IMR-90 (cell line): ENCODE measurements around the gene TDRD6. TPM values are rescaled to one million over a fixed set of nuclear protein-coding genes. Genes with fewer than 3 reads are reported as not detected.

Experiments
- ATAC-seq: fragments of 200-7000 bp; cut with Tn5 transposase; 2 replicates; pipeline ENCODE4 v1.9.1; 2020; ENCODE audit warnings: low read depth, mild to moderate bottlenecking, moderate library complexity
- BruUV-seq: library from RNA; stranded (reverse); fragments of 400-500 nt; replicated peaks from 2 replicates; lab custom pipeline; 2021; lab: Mats Ljungman, UMichigan
- CTCF ChIA-PET: fragments of 300-600 bp; formaldehyde crosslinking; extraction: SDS; loops from one replicate; lab custom pipeline; 2021; ENCODE audit warnings: antibody characterized with exemption; lab: Yijun Ruan, JAX
- POLR2A ChIA-PET: fragments of 300-600 bp; sonication (Branson Sonifier 250); formaldehyde crosslinking; loops from one replicate; lab custom pipeline; 2022; ENCODE audit warnings: antibody characterized with exemption; ENCODE audit not compliant: unreplicated experiment; lab: Charles Lee
- DNase-seq: peaks from one replicate; pipeline ENCODE4 v3.0.0; 2013
- H2AFZ ChIP-seq: replicated peaks from 2 replicates; pipeline ENCODE3; 2013; ENCODE audit warnings: low read length, mild to moderate bottlenecking; ENCODE audit not compliant: poor library complexity
- H2AK5ac ChIP-seq: 2 replicates; pipeline ENCODE4 v1.6.1; 2013; ENCODE audit warnings: low read depth, low read length, inconsistent platforms
- H2AK9ac ChIP-seq: replicated peaks from 2 replicates; pipeline ENCODE3; 2013; ENCODE audit warnings: mild to moderate bottlenecking, low read depth, low read length, moderate library complexity; ENCODE audit not compliant: poor library complexity
- H2BK120ac ChIP-seq: 2 replicates; pipeline ENCODE4 v1.6.1; 2013; ENCODE audit warnings: low read depth, low read length, inconsistent platforms
- H2BK15ac ChIP-seq: 3 replicates; pipeline ENCODE4 v1.6.1; 2013; ENCODE audit warnings: low read depth, low read length, inconsistent platforms
- H2BK20ac ChIP-seq: 2 replicates; pipeline ENCODE4 v1.6.1; 2013; ENCODE audit warnings: low read depth, mild to moderate bottlenecking, inconsistent platforms, low read length, moderate library complexity
- H2BK5ac ChIP-seq: 2 replicates; pipeline ENCODE4 v1.6.1; 2013; ENCODE audit warnings: mild to moderate bottlenecking, low read depth, low read length, inconsistent platforms; ENCODE audit not compliant: poor library complexity, severe bottlenecking
- H3K14ac ChIP-seq: replicated peaks from 2 replicates; pipeline ENCODE4 v1.6.1; 2013; ENCODE audit warnings: low read depth, low read length, inconsistent platforms
- H3K18ac ChIP-seq: 2 replicates; pipeline ENCODE4 v1.6.1; 2013; ENCODE audit warnings: low read depth, low read length, control low read depth
- H3K23ac ChIP-seq: 2 replicates; pipeline ENCODE4 v1.6.1; 2013; ENCODE audit warnings: low read depth, low read length, inconsistent platforms
- H3K27ac ChIP-seq: 2 replicates; pipeline ENCODE4 v1.5.1; 2013; ENCODE audit warnings: mild to moderate bottlenecking, control low read depth, low read length; ENCODE audit not compliant: insufficient read depth
- H3K27me3 ChIP-seq: 2 replicates; pipeline ENCODE4 v1.6.1; 2013; ENCODE audit warnings: low read length; ENCODE audit not compliant: control insufficient read depth, insufficient read depth
- H3K36me3 ChIP-seq: 2 replicates; pipeline ENCODE4 v1.6.1; 2013; ENCODE audit warnings: low read length, mixed read lengths; ENCODE audit not compliant: control insufficient read depth, insufficient read depth
- H3K4ac ChIP-seq: 2 replicates; pipeline ENCODE4 v1.6.1; 2013; ENCODE audit warnings: low read depth, low read length, inconsistent platforms
- H3K4me1 ChIP-seq: 2 replicates; pipeline ENCODE4 v1.6.1; 2013; ENCODE audit warnings: low read length, mixed read lengths; ENCODE audit not compliant: control insufficient read depth, insufficient read depth
- H3K4me2 ChIP-seq: 2 replicates; pipeline ENCODE4 v1.6.1; 2013; ENCODE audit warnings: low read depth, mild to moderate bottlenecking, control low read depth, low read length, moderate library complexity
- H3K4me3 ChIP-seq: 2 replicates; pipeline ENCODE4 v1.5.1; 2013; ENCODE audit warnings: low read depth, mild to moderate bottlenecking, control low read depth, low read length, moderate library complexity; ENCODE audit not compliant: insufficient read depth
- H3K56ac ChIP-seq: 2 replicates; pipeline ENCODE4 v1.6.1; 2013; ENCODE audit warnings: low read length, inconsistent platforms; ENCODE audit not compliant: insufficient read depth; ENCODE audit errors: extremely low read depth
- H3K79me1 ChIP-seq, 2 experiments: 2 replicates each; pipeline ENCODE4 v1.6.1; 2013; ENCODE audit warnings: low read length in 2 of 2, inconsistent platforms in 1 of 2, low read depth in 1 of 2
- H3K9ac ChIP-seq: 2 replicates; pipeline ENCODE4 v1.6.1; 2013; ENCODE audit warnings: low read depth, low read length, control low read depth
- H3K9me1 ChIP-seq: 2 replicates; pipeline ENCODE4 v1.6.1; 2013; ENCODE audit warnings: low read length, inconsistent platforms; ENCODE audit not compliant: insufficient read depth
- H3K9me3 ChIP-seq: 2 replicates; pipeline ENCODE4 v1.6.1; 2013; ENCODE audit warnings: low read length; ENCODE audit not compliant: control insufficient read depth, insufficient read depth
- H4K20me1 ChIP-seq: 2 replicates; pipeline ENCODE4 v1.6.1; 2013; ENCODE audit warnings: low read length, inconsistent platforms; ENCODE audit not compliant: insufficient read depth
- H4K5ac ChIP-seq: 2 replicates; pipeline ENCODE4 v1.6.1; 2013; ENCODE audit warnings: mild to moderate bottlenecking, low read depth, low read length, control low read depth
- H4K8ac ChIP-seq, 2 experiments: 2 replicates each; pipeline ENCODE4 v1.6.1; 2013; ENCODE audit warnings: low read depth in 2 of 2, low read length in 2 of 2, control low read depth in 1 of 2, inconsistent platforms in 1 of 2
- H4K91ac ChIP-seq: 2 replicates; pipeline ENCODE4 v1.6.1; 2013; ENCODE audit warnings: low read depth, low read length, inconsistent platforms; ENCODE audit not compliant: insufficient read depth
- BHLHE40 ChIP-seq: fragments of 150-350 bp; IDR thresholded peaks from 2 replicates; pipeline ENCODE4 v1.6.1; 2016; ENCODE audit warnings: mild to moderate bottlenecking, low read depth, low read length
- CEBPB ChIP-seq: IDR thresholded peaks from 2 replicates; pipeline ENCODE4 v1.6.1; 2012; ENCODE audit warnings: low read depth, low read length, improper control_type of control experiment
- CHD1 ChIP-seq: IDR thresholded peaks from 2 replicates; pipeline ENCODE4 v1.6.1; 2012; ENCODE audit warnings: low read depth, low read length, improper control_type of control experiment
- FOS ChIP-seq: fragments of 150-350 bp; IDR thresholded peaks from 2 replicates; pipeline ENCODE4 v1.6.1; 2016; ENCODE audit warnings: low read depth, low read length
- MAFK ChIP-seq: IDR thresholded peaks from 2 replicates; pipeline ENCODE4 v1.6.1; 2012; ENCODE audit warnings: low read depth, low read length, improper control_type of control experiment
- MAZ ChIP-seq: IDR thresholded peaks from 2 replicates; pipeline ENCODE4 v1.6.1; 2012; ENCODE audit warnings: low read depth, mild to moderate bottlenecking, low read length, improper control_type of control experiment, moderate library complexity, borderline replicate concordance
- MXI1 ChIP-seq: IDR thresholded peaks from 2 replicates; pipeline ENCODE4 v1.6.1; 2012; ENCODE audit warnings: low read depth, mild to moderate bottlenecking, low read length, moderate library complexity, borderline replicate concordance
- NFE2L2 ChIP-seq: fragments of 150-350 bp; IDR thresholded peaks from 2 replicates; pipeline ENCODE4 v1.6.1; 2016; ENCODE audit warnings: low read depth, mild to moderate bottlenecking, low read length
- POLR2A ChIP-seq: IDR thresholded peaks from 2 replicates; pipeline ENCODE4 v1.6.1; 2012; ENCODE audit warnings: mild to moderate bottlenecking, low read depth, low read length
- RAD21 ChIP-seq: IDR thresholded peaks from 2 replicates; pipeline ENCODE4 v1.6.1; 2012; ENCODE audit warnings: low read length, improper control_type of control experiment
- RCOR1 ChIP-seq: IDR thresholded peaks from 2 replicates; pipeline ENCODE4 v1.6.1; 2012; ENCODE audit warnings: mild to moderate bottlenecking, low read length, improper control_type of control experiment; ENCODE audit not compliant: insufficient replicate concordance
- RFX5 ChIP-seq: IDR thresholded peaks from 2 replicates; pipeline ENCODE4 v1.8.0; 2012; ENCODE audit warnings: low read depth, mild to moderate bottlenecking, low read length, moderate library complexity
- SMC3 ChIP-seq: fragments of 150-350 bp; IDR thresholded peaks from 2 replicates; pipeline ENCODE4 v1.6.1; 2016; ENCODE audit warnings: low read depth, mild to moderate bottlenecking, antibody characterized with exemption, low read length, moderate library complexity
- WGBS, 2 experiments: methylation state at CpG; one replicate each; pipeline versions ENCODE4 v1.1.5 to v1.1.7; 2013; ENCODE audit warnings: missing lambda C conversion rate in 2 of 2; ENCODE audit not compliant: insufficient read length in 1 of 2; ENCODE audit errors: extremely low coverage in 2 of 2; 5-methylcytosine and 5-hydroxymethylcytosine counted together
- dilution Hi-C: fragments of 300-500 bp; cut with HindIII; formaldehyde crosslinking; loops from one replicate; pipeline ENCODE4 v1.14.3; 2018; ENCODE audit warnings: low sequenced_read_pairs; ENCODE audit not compliant: unreplicated experiment
- in situ Hi-C: fragments of 300-500 bp; cut with MboI; formaldehyde crosslinking; loops from 3 replicates; pipeline ENCODE4 v1.14.3; 2019; ENCODE audit warnings: low sequenced_read_pairs, inconsistent platforms, mixed read lengths
- intact Hi-C: fragments of 100-400 bp; cut with micrococcal nuclease; formaldehyde crosslinking; loops from 2 replicates; pipeline ENCODE4 v1.10.0; 2022
- polyA plus RNA-seq, 3 experiments: library from polyadenylated mRNA; depleted of rRNA; stranded (reverse); fragments of >200 nt; gene quantifications; 2 replicates each; pipeline ENCODE4 v1.2.3, GENCODE V29; 2012; ENCODE audit warnings: low replicate concordance in 1 of 3
- total RNA-seq: library from RNA; depleted of rRNA; stranded (reverse); fragments of >200 nt; gene quantifications from 2 replicates; pipeline ENCODE4 v1.2.3, GENCODE V29; 2012
- TF ChIP-seq, protein P1 (sequence below): conservative IDR thresholded peaks from 2 replicates; pipeline ENCODE4 v1.5.1; 2012; ENCODE audit warnings: mild to moderate bottlenecking, low read depth, low read length, improper control_type of control experiment
- TF ChIP-seq, protein P2 (sequence below): fragments of 150-350 bp; IDR thresholded peaks from 2 replicates; pipeline ENCODE4 v1.6.1; 2017; ENCODE audit warnings: mild to moderate bottlenecking, antibody characterized with exemption, low read length, low read depth

Gene TDRD6
- total and polyA plus RNA-seq, 2 of the 4 experiments (the other 2 are of a cell fraction) = not detected

DNA sequence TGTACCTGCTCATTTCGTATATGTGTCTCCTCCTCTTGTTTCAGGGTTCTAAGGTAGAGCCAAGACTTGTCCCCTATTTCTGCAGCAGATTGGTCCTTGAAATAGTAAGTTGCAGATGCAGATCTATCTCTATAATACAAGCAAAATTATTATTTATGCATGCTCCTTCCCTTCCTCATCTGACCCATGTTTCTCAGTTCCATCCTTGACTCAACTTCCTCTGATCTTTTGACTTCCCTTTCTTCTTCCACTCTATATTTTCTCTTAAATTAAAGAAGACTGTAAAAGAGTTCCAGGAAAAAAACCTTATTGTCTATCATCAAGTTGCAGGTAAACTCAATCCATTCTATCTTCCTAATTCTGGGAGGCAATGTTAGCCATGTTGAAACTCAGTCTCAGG, 23.8 kb downstream of the TDRD6 start:
- no peak overlapping the region for H3K56ac ChIP-seq
- BruUV-seq = no TSS peak
- DNase-seq (no peak), ATAC-seq (no peak)
- H2BK20ac ChIP-seq = no peak overlapping the region
- no peaks in the 10 kb centered on the region for H4K20me1 ChIP-seq
- CTCF ChIA-PET = no interaction called here
- H2BK5ac ChIP-seq = no peak overlapping the region
- H3K9me3 ChIP-seq = no peaks in the 10 kb centered on the region
- H3K36me3 ChIP-seq = no peaks in the 10 kb centered on the region
- no peak overlapping the region for H3K4ac ChIP-seq
- no peak overlapping the region for H3K9ac ChIP-seq
- H2AK5ac ChIP-seq = no peak overlapping the region
- in situ Hi-C loops = no loop called here
- H2BK120ac ChIP-seq = no peak overlapping the region
- H3K18ac ChIP-seq = no peak overlapping the region
- no peak overlapping the region for H4K91ac ChIP-seq
- H3K79me1 ChIP-seq = no peaks in the 10 kb centered on the region
- no peak overlapping the region for H2BK15ac ChIP-seq
- H4K8ac ChIP-seq = no peak overlapping the region
- H4K5ac ChIP-seq = no peak overlapping the region
- POLR2A ChIA-PET = no interaction called here
- no peak overlapping the region for H3K23ac ChIP-seq
- dilution Hi-C loops = no loop called here
- no peak for TF ChIP-seq MXI1
- TF ChIP-seq SMC3 = no peak
- no peak for TF ChIP-seq BHLHE40
- TF ChIP-seq MAFK = no peak
- TF ChIP-seq MAZ = no peak
- no peak for TF ChIP-seq NFE2L2
- no peak for TF ChIP-seq RFX5
- TF ChIP-seq POLR2A = no peak
- no peak for TF ChIP-seq CEBPB
- no peak for TF ChIP-seq RCOR1
- TF ChIP-seq FOS = no peak
- no peak for TF ChIP-seq RAD21
- no peak for TF ChIP-seq CHD1
- TF ChIP-seq, protein P1, sequence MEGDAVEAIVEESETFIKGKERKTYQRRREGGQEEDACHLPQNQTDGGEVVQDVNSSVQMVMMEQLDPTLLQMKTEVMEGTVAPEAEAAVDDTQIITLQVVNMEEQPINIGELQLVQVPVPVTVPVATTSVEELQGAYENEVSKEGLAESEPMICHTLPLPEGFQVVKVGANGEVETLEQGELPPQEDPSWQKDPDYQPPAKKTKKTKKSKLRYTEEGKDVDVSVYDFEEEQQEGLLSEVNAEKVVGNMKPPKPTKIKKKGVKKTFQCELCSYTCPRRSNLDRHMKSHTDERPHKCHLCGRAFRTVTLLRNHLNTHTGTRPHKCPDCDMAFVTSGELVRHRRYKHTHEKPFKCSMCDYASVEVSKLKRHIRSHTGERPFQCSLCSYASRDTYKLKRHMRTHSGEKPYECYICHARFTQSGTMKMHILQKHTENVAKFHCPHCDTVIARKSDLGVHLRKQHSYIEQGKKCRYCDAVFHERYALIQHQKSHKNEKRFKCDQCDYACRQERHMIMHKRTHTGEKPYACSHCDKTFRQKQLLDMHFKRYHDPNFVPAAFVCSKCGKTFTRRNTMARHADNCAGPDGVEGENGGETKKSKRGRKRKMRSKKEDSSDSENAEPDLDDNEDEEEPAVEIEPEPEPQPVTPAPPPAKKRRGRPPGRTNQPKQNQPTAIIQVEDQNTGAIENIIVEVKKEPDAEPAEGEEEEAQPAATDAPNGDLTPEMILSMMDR = no peak
- TF ChIP-seq, protein P2, sequence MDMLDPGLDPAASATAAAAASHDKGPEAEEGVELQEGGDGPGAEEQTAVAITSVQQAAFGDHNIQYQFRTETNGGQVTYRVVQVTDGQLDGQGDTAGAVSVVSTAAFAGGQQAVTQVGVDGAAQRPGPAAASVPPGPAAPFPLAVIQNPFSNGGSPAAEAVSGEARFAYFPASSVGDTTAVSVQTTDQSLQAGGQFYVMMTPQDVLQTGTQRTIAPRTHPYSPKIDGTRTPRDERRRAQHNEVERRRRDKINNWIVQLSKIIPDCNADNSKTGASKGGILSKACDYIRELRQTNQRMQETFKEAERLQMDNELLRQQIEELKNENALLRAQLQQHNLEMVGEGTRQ = no peak
- no peaks in the 10 kb centered on the region for H3K9me1 ChIP-seq
- no peaks in the 10 kb centered on the region for H3K27me3 ChIP-seq
- no peak overlapping the region for H3K14ac ChIP-seq
- no peak overlapping the region for H2AFZ ChIP-seq
- no CpG with 5 or more reads among the region's 1 CpG for WGBS, 2 experiments
- H3K4me3 ChIP-seq = no peak overlapping the region
- intact Hi-C loops = no loop called here
- no peak overlapping the region for H3K27ac ChIP-seq
- no peak overlapping the region for H2AK9ac ChIP-seq
- no peaks in the 10 kb centered on the region for H3K4me1 ChIP-seq
- H3K4me2 ChIP-seq = no peak overlapping the region
